GM10266 (cell line): Measurements from ENCODE around the gene SERPINB8.
A peak's percentile ranks its signal among the peaks of the same experiment; 100 is the strongest.

Experiments used
- DNase-seq: peaks from one replicate; pipeline ENCODE4 v3.0.0; 2012; ENCODE audit errors: extremely low spot score
- TF ChIP-seq, protein P1 (sequence below): IDR thresholded peaks from 2 replicates; pipeline ENCODE4 v1.5.1; 2012; ENCODE audit warnings: mild to moderate bottlenecking, low read depth; ENCODE audit not compliant: control insufficient read depth, insufficient read depth; ENCODE audit errors: missing control alignments

SERPINB8 gene

DNA sequence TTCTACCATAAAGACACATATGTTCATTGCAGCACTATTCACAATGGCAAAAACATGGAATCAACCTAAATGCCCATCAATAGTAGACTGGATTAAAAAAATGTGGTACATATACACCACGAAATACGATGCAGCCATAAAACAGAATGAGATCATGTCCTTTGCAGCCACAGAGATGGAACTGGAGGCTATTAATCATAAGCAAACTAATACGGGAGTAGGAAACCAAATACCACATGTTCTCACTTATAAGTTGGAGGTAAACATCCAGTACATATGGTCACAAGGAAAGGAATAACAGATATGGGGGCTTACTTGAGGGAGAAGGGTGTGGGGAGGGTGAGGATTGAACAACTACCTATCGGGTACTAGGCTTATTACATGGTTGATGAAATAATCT lies 13.1 kb upstream of the SERPINB8 start:
- TF ChIP-seq, protein P1, sequence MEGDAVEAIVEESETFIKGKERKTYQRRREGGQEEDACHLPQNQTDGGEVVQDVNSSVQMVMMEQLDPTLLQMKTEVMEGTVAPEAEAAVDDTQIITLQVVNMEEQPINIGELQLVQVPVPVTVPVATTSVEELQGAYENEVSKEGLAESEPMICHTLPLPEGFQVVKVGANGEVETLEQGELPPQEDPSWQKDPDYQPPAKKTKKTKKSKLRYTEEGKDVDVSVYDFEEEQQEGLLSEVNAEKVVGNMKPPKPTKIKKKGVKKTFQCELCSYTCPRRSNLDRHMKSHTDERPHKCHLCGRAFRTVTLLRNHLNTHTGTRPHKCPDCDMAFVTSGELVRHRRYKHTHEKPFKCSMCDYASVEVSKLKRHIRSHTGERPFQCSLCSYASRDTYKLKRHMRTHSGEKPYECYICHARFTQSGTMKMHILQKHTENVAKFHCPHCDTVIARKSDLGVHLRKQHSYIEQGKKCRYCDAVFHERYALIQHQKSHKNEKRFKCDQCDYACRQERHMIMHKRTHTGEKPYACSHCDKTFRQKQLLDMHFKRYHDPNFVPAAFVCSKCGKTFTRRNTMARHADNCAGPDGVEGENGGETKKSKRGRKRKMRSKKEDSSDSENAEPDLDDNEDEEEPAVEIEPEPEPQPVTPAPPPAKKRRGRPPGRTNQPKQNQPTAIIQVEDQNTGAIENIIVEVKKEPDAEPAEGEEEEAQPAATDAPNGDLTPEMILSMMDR = no peak
- no peak for DNase-seq

DNA sequence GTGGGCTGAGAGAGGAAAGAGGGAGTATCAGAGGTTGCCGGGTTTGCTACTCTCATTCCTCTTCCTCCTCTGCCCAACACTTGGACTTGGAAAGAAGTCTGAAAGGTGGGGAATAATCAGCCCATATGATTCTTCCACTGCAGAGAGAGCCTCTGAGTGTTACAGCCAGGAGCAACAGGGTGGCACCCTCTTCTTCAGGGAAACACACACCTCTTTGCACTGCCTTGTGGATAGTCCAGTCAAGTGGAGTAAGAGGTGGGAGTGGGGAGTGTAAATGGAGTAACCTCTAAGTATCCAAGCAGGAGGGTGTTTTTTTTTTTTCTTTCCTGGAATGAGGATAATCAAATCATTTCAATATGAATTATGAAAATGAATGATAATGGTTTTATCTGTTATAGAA lies 9.0 kb upstream of the SERPINB8 start:
- no peak for DNase-seq
- TF ChIP-seq, protein P1 = no peak

DNA sequence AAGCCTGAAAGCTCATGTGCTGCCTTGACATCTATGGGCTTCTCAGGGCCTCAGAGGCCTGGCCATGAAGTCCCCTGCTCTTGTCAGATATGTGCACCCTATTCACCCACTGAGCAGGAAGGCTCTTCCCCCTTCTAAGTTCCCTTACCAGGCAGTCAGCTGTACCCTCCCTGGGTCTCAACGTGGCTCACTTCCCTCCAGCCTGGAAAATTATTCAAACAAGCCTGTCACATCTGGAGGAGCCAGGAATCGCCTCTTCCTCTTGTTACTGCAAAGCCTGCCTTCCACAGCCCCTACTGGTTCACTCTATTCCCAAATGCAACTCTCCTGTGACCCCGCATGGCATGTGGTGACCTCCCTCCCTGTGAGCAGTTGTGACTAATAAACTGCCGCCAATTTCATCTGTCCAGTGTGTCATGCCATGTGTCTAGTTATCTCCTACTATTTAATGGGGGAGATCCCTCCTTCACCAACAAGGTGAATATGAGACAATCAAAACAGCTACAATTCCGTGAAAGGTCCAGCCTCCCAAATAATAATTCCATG lies 8.4 kb upstream of the SERPINB8 start:
- TF ChIP-seq, protein P1 = no peak
- no peak for DNase-seq

DNA sequence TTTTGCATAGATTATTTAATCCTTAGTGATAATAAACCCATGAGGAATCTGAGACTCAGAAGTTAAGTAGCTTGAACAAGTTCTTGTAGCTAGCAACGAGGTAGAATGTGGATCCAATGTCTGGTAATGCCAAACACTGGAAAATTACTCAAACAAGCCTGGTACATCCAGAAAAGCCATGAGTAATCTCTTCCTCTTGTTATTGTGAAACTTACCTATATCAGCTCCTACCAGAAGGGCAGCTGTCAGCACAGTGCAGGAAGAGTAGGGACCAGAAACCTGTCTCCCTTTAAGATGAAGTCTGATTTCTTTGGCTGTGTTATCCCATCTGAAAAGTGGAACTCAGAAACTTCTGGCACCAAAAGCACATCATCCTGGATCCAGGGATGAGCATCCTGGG lies 7.7 kb upstream of the SERPINB8 start:
- TF ChIP-seq, protein P1 = no peak
- DNase-seq = no peak

DNA sequence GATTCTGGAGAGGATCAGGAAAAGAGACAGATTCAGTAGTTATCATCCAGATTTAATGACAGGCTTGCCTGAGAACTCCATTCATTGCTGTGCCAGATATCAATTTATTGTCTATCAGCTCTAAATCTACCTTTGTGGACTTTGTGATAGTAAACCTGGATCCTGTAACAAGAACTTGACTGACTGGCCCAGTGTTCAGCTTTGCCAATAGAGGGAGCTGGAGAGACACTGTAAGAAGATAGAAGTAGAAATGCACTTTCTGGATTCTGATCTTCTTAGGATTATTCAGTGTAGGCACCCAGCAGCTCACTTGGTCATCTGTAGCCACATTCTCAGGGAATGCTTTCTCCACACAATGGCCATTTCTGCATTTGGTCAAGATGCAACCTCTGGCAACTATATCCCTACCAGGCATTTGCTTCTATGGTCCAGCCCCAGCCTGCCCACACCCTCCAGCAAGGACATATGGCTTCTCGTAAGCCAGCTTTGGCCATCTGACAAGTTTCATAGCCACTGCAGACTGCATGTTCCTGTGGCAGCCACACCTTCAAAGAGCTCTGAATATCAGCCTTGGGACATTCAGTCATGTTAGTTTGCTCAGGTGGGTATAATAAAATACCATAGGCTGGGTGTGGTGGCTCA lies 6.1 kb upstream of the SERPINB8 start:
- DNase-seq = no peak
- TF ChIP-seq, protein P1 = peak; percentile 74

DNA sequence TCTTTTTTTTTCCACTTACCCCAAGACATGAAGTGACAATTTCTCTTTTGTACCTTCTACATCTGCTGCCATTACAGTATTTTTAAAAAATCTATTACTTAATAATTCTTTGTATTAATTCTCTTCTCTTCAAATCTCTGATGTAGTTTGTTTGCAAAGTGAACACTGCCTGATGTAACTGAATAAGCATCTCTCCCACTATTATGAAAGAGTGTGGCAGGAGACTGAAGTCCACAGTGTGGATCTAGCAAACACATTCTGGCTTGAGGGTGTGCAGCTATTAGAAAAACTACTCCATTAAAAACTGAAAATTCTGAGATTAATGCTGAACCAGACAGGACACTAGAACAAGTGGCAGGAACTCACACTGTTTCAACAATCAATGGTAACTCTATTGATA lies 5.0 kb upstream of the SERPINB8 start:
- TF ChIP-seq, protein P1 = no peak
- DNase-seq = no peak

DNA sequence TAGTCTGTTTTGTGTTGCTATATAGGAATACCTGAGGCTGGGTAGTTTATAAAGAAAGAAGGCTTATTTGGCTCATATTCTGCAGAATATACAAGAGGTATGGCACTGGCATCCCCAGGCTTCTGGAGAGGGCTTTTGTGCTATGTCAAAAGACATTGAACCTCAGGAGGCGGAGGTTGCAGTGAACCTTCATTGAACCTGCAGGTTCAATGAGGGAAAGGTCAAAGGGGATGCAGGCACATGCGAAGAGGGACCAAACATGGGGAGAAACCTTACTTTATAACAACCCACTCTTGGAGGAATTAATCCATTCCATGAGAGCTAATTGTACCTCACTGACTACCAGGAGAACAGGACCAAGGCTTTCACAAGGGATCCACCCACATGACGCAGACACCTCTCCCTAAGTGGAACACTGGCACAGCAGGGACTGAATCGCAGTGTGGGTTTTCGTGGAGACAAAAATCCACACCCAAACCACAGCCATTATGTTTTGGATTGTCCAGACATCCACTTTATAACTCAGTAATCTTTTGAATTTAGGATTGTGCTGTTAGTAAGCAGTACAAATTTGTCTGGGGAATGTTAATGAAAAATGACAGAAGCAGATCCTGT lies 4.1 kb upstream of the SERPINB8 start:
- DNase-seq = no peak
- TF ChIP-seq, protein P1 = no peak
